Dendritic cell treated with granulocyte-macrophage colony-stimulating factor and Interleukin-4, amounts not matched to agents 40 ng/mL and 50 ng/mL, for 4 days (primary cell): ENCODE data around the gene AMT.
A peak's percentile ranks its signal among the peaks of the same experiment; 100 is the strongest.

ENCODE experiments used
- H3K27ac Mint-ChIP-seq: one replicate; pipeline ENCODE4 v1.8.0; 2022; ENCODE audit warnings: mild to moderate bottlenecking, mixed read lengths
- H3K27me3 Mint-ChIP-seq: one replicate; pipeline ENCODE4 v1.8.0; 2022; ENCODE audit warnings: mild to moderate bottlenecking, mixed read lengths
- H3K36me3 Mint-ChIP-seq: one replicate; pipeline ENCODE4 v1.8.0; 2022; ENCODE audit warnings: low read depth, mixed read lengths
- H3K4me1 Mint-ChIP-seq: one replicate; pipeline ENCODE4 v1.8.0; 2022; ENCODE audit warnings: low read depth, mixed read lengths
- H3K4me3 Mint-ChIP-seq: one replicate; pipeline ENCODE4 v1.8.0; 2022; ENCODE audit warnings: mild to moderate bottlenecking, moderate library complexity, mixed read lengths
- H3K9me3 Mint-ChIP-seq: one replicate; pipeline ENCODE4 v1.8.0; 2022; ENCODE audit warnings: mixed read lengths
- intact Hi-C: fragments of 100-400 bp; cut with micrococcal nuclease; formaldehyde crosslinking; loops from one replicate; pipeline ENCODE4 v1.15.0; 2022

Gene AMT, protein sequence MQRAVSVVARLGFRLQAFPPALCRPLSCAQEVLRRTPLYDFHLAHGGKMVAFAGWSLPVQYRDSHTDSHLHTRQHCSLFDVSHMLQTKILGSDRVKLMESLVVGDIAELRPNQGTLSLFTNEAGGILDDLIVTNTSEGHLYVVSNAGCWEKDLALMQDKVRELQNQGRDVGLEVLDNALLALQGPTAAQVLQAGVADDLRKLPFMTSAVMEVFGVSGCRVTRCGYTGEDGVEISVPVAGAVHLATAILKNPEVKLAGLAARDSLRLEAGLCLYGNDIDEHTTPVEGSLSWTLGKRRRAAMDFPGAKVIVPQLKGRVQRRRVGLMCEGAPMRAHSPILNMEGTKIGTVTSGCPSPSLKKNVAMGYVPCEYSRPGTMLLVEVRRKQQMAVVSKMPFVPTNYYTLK

DNA sequence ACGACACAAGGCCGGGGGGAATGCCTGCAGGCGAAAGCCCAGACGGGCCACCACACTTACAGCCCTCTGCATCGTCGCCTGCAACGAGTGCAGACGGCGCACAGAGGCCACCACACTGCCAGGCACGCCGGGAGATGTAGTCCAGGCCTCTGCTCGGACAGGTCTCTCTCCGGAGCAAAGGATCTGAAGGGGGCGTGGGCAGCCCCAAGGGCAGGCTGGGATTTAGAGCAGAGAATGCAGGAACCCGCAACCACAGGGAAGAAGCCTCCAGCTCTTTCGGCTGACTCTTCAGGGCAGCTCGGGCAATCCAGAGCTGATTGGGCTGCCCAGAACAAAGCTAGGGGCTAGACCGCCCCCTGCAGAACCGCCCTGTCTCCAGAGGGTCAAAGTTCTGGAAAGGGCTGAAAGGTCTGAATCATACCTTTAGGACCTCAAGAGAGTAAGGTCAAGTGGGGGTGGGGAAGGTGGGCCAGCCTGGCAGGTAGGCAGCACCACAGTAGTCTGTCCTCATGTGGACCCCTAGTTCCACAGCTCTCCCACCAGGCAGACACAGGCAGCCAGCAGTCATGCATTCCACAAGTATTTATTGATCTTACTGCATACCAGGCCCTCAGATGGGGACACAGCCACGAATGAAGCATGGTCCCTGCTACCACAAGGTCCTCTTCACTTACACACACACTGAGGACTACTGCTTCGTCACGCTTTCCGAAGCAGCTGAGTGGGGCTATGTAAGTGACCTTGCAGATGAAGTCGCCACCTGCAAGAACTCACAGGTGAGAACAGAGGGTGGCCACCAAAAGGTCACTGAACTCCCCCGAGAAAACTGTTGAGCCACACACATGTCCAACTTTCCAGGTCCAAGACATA is at the start of gene AMT:
Gene AMT (minus strand): TSS at position 95 of the 870 bp plus-strand sequence. CDS start 23 bp downstream, at position 72.
- Mint-ChIP-seq H3K4me1 (peaks cover 33% of the 10 kb centered on the region), H3K4me3 (peak within 1 kb of the TSS; percentile 65), H3K36me3 (peaks cover 79% of the 10 kb centered on the region), H3K27me3 (no peaks in the 10 kb centered on the region), H3K9me3 (no peaks in the 10 kb centered on the region), H3K27ac (peak within 1 kb of the TSS; percentile 42)
- intact Hi-C loops: no loop called here

DNA sequence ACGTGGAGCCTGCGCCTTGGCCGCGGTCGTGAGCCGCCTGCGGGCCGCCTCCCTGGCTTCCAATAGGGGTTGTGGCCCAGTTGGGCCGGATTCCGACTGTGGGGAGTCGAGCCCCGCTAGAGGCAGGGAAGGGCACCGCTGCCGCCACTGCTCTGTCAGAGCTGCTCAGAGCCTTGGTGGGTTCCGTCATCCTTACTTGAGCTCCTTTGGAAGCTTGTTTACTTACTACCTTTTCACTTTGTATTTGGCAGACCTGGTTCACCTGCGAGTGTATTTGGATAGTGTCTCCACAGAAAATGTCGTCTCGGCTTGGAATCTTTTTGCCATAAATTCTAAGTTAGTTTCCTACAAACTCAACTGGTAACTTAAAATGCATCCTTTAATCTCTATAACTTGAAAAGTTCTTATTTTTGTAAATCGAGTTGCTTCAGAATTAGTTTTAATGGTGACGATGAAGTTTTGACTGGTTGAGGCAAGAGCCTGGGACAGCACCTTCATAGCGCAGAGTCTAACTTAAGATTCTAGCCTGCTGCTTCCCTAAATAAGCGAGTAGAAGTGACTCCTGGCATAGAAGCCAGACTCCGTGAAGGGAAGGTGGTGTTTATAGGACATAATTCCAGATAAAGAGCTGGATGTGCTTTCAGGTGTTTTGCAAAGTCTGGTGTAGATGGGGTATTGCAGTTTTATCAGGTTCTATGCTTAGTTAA is 48.6 kb upstream of the AMT start:
- H3K36me3 Mint-ChIP-seq: peaks cover 18% of the 10 kb centered on the region
- intact Hi-C loops: loop anchor here (5.0 kb wide), 1 partner anchor 201 kb away; the partner anchor contains the start of gene APEH
- H3K9me3 Mint-ChIP-seq: no peaks in the 10 kb centered on the region
- H3K27ac Mint-ChIP-seq: peak overlapping the region; percentile 97
- H3K4me3 Mint-ChIP-seq: peak overlapping the region; percentile 78
- peaks cover 31% of the 10 kb centered on the region for H3K4me1 Mint-ChIP-seq
- H3K27me3 Mint-ChIP-seq: peaks cover 24% of the 10 kb centered on the region

DNA sequence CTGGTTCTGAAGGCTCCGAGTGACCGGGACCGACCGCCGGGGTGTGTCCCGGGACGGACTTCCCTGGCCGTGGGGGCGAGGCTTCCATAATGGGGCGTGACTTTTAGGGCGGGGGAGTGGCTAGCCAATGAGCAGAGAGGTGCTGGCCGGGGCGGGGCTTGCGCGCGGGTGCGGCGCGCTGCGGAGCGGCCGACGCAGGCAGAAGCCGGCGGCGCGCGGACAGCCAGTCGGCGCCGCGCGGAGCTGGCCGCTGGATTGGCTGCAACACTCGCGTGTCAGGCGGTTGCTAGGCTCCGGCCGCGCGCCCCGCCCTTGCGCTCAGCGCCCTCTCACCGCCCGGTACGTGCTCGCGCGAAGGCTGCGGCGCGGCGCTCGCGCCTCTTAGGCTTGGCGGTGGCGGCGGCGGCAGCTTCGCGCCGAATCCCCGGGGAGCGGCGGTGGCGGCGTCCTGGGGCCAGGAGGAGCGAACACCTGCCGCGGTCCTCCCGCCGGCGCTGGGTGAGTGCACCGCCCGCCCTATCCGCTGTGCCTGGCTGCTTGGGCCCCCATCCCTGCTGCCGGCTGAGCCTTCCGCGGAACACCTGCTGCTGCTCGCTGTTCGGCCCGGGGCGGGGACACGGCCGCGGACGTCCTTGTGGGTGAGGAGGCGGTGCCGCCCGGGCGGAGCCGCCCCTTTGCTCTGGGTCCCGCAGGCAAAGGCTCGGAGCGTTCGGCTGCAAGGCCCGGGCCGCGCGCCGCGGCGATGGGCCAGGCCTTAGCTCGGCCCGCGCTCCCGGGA is 47.9 kb upstream of the AMT start, which contains the start of gene DAG1:
Gene DAG1 (plus strand): TSS at position 332 of the 778 bp plus-strand sequence. CDS start 40,268 bp downstream, outside the sequence.
- Mint-ChIP-seq H3K9me3 (no peaks in the 10 kb centered on the region), H3K4me1 (peaks cover 36% of the 10 kb centered on the region), H3K27me3 (peaks cover 24% of the 10 kb centered on the region), H3K36me3 (peaks cover 15% of the 10 kb centered on the region), H3K27ac (peak within 1 kb of the TSS; percentile 97), H3K4me3 (peak within 1 kb of the TSS; percentile 78)
- intact Hi-C loops: loop anchor here (5.0 kb wide), 1 partner anchor 202 kb away; the partner anchor contains the start of gene APEH

DNA sequence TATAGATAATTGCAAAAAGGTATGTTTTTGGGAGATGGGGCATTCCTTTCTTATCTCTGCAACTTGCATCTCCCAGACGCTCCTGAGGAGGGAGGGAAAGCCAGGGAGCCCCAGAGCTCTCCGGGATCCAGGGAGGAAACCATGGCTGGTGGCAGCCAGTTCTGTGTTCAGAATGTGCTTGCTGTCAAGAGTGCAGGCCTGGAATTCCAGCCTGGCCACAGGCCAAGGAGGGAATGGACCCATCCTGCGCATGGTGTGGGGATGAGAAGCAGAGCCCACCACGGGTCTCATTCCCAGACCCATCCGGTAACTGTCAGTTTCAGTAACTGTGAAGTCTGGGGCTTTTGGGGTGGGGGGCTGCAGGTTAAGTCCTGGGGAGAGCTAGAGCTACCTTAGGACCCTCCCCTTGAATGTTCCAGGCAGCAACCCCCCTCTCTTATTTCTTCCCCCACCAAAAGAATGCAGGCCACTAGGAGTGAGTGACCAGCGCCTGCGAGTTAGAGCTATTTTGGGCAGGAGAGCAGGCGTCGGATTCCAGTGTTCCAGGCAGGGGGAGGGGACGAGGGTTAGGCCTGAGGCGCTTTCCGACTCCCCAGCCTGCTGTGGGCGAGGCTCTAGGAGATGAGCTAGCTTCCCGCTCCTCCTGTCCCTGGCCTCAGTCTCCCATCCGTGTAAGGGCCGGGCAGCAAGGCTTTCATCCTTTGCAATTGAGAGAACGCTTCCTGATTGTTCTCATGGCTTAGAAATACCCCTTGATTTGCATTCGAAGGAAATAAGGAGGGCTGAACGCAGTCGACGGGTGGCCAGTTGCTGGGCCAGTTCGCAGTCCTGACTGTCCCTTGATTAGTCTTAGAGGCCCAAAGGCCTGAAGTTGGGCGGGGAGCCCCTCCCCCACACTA is 47.0 kb upstream of the AMT start:
- peaks cover 37% of the 10 kb centered on the region for H3K4me1 Mint-ChIP-seq
- intact Hi-C loops: no loop called here
- peak overlapping the region; percentile 77 for H3K4me3 Mint-ChIP-seq
- peaks cover 11% of the 10 kb centered on the region for H3K36me3 Mint-ChIP-seq
- peaks cover 20% of the 10 kb centered on the region for H3K27me3 Mint-ChIP-seq
- H3K27ac Mint-ChIP-seq: peak overlapping the region; percentile 97
- no peaks in the 10 kb centered on the region for H3K9me3 Mint-ChIP-seq

DNA sequence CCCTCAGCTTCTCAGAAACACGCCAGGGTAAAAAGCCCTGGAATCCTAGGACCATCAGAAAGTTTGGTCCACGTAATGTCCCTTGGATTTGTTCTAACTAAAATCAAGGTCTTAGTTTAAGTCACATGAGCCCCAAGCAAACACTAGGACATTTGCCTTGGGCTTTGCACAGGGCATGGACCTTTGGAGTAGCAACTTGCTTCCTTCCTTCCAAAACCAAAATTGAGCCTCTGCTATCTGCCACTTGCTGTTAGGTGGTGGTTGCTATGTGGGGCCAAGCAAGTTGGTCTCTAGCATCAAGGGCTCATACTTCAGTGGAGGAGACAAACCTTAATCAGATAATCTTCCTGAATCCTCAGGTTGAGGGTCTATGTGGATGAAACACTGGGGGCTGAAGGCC is 43.8 kb upstream of the AMT start:
- Mint-ChIP-seq H3K4me3 (no peak overlapping the region), H3K27ac (no peak overlapping the region), H3K36me3 (no peaks in the 10 kb centered on the region), H3K9me3 (no peaks in the 10 kb centered on the region), H3K27me3 (peaks cover 6% of the 10 kb centered on the region), H3K4me1 (peaks cover 33% of the 10 kb centered on the region)
- intact Hi-C loops: no loop called here

DNA sequence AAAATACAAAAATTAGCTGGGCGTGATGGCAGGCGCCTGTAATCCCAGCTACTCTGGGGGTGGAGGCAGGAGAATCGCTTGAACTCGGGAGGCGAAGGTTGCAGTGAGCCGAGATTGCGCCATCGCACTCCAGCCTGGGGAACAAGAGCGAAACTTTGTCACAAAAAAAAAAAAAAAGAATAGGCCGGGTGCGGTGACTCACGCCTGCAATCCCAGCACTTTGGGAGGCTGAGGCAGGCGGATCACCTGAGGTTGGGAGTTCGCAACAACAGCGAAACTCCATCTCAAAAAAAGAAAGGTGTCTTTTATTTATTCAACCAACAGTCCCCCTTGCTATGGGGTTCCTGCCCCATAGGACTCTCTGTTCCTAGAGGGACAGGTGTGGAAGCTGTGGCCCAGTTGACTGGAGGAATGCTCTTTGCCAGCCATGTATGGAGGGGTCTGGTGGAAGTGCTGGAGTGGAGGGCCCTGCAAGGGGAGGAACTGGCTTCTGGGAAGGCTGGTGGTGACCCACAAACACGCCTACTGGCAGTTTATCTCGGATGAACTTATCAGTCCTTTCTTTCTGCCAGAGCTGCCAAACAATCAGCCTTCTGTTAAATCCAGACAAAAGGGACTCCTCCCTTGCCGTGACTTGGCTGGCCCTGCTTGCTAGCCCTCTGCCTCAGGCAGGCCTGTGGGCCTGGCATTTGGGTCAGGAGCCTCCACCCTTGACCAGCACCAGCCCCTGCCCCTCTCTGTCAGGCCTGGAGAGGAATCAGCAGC is 43.2 kb upstream of the AMT start:
- Mint-ChIP-seq H3K4me3 (no peak overlapping the region), H3K27ac (peak overlapping the region; percentile 52), H3K9me3 (no peaks in the 10 kb centered on the region), H3K27me3 (peaks cover 6% of the 10 kb centered on the region), H3K4me1 (peaks cover 30% of the 10 kb centered on the region), H3K36me3 (no peaks in the 10 kb centered on the region)
- intact Hi-C loops: no loop called here

DNA sequence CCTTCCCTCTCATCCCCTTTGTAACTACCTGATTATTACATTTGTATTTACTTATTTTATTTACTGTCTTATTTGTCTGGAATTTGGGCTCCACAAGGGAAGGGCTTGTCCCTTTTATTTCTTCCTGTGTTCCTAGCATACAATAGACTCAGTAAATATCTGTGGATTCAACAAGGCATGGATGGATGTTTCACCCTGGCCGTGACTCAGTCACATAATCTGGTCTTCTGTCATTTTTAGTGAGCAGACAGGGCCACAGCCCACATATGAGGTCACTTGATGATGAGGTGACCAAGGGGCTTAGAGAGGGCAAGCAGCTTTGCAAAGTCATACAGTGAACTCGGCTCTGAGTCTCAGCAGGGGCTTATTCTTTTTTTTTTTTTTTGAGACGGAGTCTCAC is 39.9 kb upstream of the AMT start:
- H3K36me3 Mint-ChIP-seq: no peaks in the 10 kb centered on the region
- H3K27me3 Mint-ChIP-seq: peaks cover 9% of the 10 kb centered on the region
- intact Hi-C loops: no loop called here
- H3K4me3 Mint-ChIP-seq: no peak overlapping the region
- H3K9me3 Mint-ChIP-seq: no peaks in the 10 kb centered on the region
- peak overlapping the region; percentile 13 for H3K27ac Mint-ChIP-seq
- peaks cover 19% of the 10 kb centered on the region for H3K4me1 Mint-ChIP-seq

DNA sequence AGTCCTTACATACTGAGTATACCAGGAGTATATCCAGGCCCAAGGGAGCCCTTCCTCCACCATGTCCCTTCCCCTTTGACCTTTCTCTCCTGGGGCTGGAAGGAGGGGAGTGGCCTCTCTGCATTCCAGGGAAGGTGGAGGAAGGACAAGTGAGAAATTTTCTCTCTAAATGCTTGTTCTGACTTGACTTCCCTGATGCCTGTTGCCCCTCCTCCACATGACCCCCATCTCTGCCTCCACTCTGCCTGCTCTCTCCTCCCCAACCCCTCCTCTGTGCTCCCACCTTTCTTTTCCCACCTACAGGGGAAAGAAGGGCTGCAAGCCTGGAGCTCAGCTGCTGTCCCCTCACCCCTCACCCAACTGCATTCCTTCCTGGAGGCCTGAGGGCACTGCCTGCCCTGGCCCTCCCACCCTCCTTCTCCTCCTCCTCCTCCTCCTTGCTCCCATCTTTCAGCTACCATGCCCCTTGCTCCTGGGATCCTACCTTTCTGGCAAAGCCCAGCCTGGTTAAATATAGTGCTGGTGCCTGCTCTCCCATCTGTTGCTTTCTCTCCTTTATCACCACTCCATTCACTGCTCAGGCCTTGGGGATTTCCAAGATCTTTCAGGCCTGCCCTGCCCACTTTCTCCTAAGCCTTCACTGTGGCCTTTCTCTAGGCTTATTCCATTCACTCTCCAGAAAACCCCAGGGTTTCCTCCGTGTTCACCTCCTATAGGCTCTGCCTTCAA is 39.3 kb upstream of the AMT start:
- no peak overlapping the region for H3K4me3 Mint-ChIP-seq
- intact Hi-C loops: no loop called here
- H3K9me3 Mint-ChIP-seq: no peaks in the 10 kb centered on the region
- no peaks in the 10 kb centered on the region for H3K36me3 Mint-ChIP-seq
- H3K27ac Mint-ChIP-seq: peak overlapping the region; percentile 13
- peaks cover 9% of the 10 kb centered on the region for H3K27me3 Mint-ChIP-seq
- peaks cover 19% of the 10 kb centered on the region for H3K4me1 Mint-ChIP-seq

DNA sequence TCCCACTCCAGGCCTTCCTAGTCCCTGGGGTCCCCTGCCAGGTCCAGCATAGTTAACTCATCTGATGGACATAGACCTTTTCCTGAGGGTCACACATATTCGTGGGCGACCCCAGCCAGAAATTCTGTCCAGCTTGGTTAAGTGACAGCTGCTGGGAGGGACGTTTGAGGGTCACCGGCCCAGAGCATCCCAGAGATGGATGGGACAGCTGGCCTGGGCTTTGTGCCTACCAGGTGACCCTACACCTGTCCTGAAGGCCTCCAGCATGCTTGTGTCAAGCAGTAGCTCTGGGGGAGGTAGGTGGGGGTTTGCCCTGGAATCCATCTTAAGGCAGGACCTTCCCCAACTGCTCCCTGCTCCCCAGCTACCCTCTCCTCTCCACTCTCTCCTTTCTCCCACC is 38.7 kb upstream of the AMT start:
- Mint-ChIP-seq H3K4me1 (peaks cover 19% of the 10 kb centered on the region), H3K27ac (peak overlapping the region; percentile 13), H3K36me3 (no peaks in the 10 kb centered on the region), H3K4me3 (no peak overlapping the region), H3K27me3 (peaks cover 9% of the 10 kb centered on the region), H3K9me3 (no peaks in the 10 kb centered on the region)
- intact Hi-C loops: no loop called here

DNA sequence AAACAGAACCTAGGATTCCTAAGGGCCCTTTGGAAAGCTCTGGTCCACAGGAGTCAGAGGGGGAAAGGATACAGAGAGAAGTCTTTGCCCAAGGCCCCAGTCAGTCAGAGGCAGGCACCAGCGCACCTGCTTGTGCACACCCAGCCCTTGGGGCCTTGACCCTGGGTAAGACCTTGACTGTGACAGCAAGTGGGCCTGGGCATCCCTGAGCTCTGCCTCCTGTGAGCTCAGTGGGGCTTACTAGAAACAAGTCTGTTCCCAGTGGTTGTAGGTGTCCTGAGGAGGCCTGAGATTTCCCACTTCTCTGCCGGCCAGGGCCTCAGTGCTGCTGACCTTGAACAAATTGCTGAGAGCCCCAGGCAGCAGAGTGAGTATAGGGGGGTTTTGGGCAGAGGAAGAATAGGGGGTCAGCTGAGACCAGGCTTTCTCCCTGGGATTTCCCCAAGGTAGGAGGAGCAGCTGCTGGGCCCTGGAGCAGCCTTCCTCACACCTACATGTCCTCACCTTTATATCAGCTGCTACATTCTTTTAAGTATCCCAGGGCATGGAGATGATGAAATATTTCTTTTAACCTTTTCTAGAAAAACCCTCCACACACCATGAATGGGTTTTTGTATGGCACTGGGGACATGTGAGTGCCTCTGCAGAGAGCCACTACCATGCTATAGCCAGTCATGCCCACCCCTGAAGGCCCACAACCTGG is 38.1 kb upstream of the AMT start:
- peaks cover 9% of the 10 kb centered on the region for H3K27me3 Mint-ChIP-seq
- H3K4me1 Mint-ChIP-seq: peaks cover 13% of the 10 kb centered on the region
- no peak overlapping the region for H3K4me3 Mint-ChIP-seq
- H3K36me3 Mint-ChIP-seq: no peaks in the 10 kb centered on the region
- intact Hi-C loops: no loop called here
- H3K27ac Mint-ChIP-seq: no peak overlapping the region
- H3K9me3 Mint-ChIP-seq: no peaks in the 10 kb centered on the region

DNA sequence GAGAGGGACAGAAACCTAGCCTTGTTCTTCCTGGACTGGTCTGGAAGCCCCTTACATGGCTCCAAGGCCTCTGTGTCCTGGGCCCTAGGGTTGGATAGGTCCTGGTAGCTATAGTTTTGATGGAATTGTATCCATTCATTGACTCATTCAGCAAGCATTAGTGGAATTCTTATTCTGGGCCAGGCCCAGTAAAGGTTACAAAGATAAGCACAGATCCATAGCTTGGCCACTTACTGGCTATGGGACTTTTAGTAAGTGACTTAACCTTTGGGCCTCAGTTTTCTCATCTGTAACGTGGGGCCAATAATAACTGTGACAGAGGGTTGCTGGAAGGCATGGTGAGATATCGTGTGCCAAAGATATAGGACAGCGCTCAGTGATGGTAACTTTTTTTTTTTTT is 34.2 kb upstream of the AMT start:
- Mint-ChIP-seq H3K36me3 (no peaks in the 10 kb centered on the region), H3K9me3 (no peaks in the 10 kb centered on the region), H3K27me3 (peaks cover 7% of the 10 kb centered on the region), H3K27ac (no peak overlapping the region), H3K4me3 (no peak overlapping the region), H3K4me1 (peaks cover 3% of the 10 kb centered on the region)
- intact Hi-C loops: no loop called here
